ENCODE results near the gene LTN1.
"Not testable (repeated sequence)": the region's sequence is repeated elsewhere in the genome, so short reads cannot be mapped to it uniquely, and the experiment has no call there.

Gene LTN1

GRCh38 chr21:28992526-28993292 lies at the start of gene LTN1:
Gene LTN1 (minus strand): TSS chr21:28992877. CDS start chr21:28992805, 72 bp downstream.
- peak; percentile 83 for DNase-seq

- DNase-seq = no peak
Measured at GRCh38 chr21:29034678-29035077, 42.0 kb upstream of the LTN1 start.

- no peak for DNase-seq
Measured at GRCh38 chr21:29033871-29034270, 41.2 kb upstream of the LTN1 start.

GRCh38 chr21:29033301-29033700 lies 40.6 kb upstream of the LTN1 start:
- DNase-seq = no peak

GRCh38 chr21:29030909-29031308 lies 38.2 kb upstream of the LTN1 start:
- no peak for DNase-seq

GRCh38 chr21:29029524-29029923 lies 36.8 kb upstream of the LTN1 start:
- DNase-seq = no peak

GRCh38 chr21:29025328-29025713 lies 32.6 kb upstream of the LTN1 start:
- no peak for DNase-seq

GRCh38 chr21:29024474-29025327 lies 32.0 kb upstream of the LTN1 start, which contains the start of gene USP16:
Gene USP16 (plus strand): TSS chr21:29024668. CDS start chr21:29027914, 3,246 bp downstream.
- DNase-seq = peak; percentile 79

- no peak for DNase-seq
Measured at GRCh38 chr21:29022166-29022565, 29.5 kb upstream of the LTN1 start.

GRCh38 chr21:29018540-29018939 lies 25.9 kb upstream of the LTN1 start:
- no peak for DNase-seq

GRCh38 chr21:29017639-29018237 lies 25.1 kb upstream of the LTN1 start:
- DNase-seq = no peak

GRCh38 chr21:29011236-29011635 lies 18.6 kb upstream of the LTN1 start:
- DNase-seq = not testable (repeated sequence)

- DNase-seq = no peak
Measured at GRCh38 chr21:29008367-29008766, 15.7 kb upstream of the LTN1 start.

GRCh38 chr21:29007810-29008209 lies 15.1 kb upstream of the LTN1 start:
- no peak for DNase-seq

- DNase-seq = no peak
Measured at GRCh38 chr21:29007135-29007534, 14.5 kb upstream of the LTN1 start.

- no peak for DNase-seq
Measured at GRCh38 chr21:29005696-29006095, 13.0 kb upstream of the LTN1 start.

GRCh38 chr21:29002442-29003144 lies 9.9 kb upstream of the LTN1 start:
- DNase-seq = peak; percentile 47

- DNase-seq = no peak
Measured at GRCh38 chr21:28993293-28993629, 584 bp upstream of the LTN1 start.

GRCh38 chr21:28991861-28992525 lies 684 bp downstream of the LTN1 start:
- DNase-seq = no peak

- not testable (repeated sequence) for DNase-seq
Measured at GRCh38 chr21:28988146-28988545, 4.5 kb downstream of the LTN1 start.

GRCh38 chr21:28986677-28987076 lies 6.0 kb downstream of the LTN1 start:
- DNase-seq = no peak

- no peak for DNase-seq
Measured at GRCh38 chr21:28982637-28983036, 10.0 kb downstream of the LTN1 start.

Measured in NCI-H2081 treated with DMSO at 0.1 percent for 48 hours (cell line).